Liver (tissue), 9 donors: ENCODE data around the gene ABCA8. TPM values are rescaled to one million over a fixed set of nuclear protein-coding genes. Genes with fewer than 3 reads are reported as not detected.

ENCODE experiments used
- DNase-seq: peaks from one replicate; pipeline ENCODE4 v3.0.0-alpha.2; 2017; ENCODE audit warnings: low spot score
- H3K27ac ChIP-seq, 2 donors: one replicate each; pipeline ENCODE4 v1.7.0; 2013; ENCODE audit warnings: inconsistent platforms in 2 of 2, low read length in 2 of 2, control low read depth in 1 of 2, low read depth in 1 of 2, mild to moderate bottlenecking in 1 of 2
- H3K27me3 ChIP-seq, 4 donors: one replicate each; pipeline versions ENCODE4 v1.6.1 to v1.7.0; 2013; ENCODE audit warnings: low read length in 3 of 4, inconsistent platforms in 1 of 4, mild to moderate bottlenecking in 1 of 4, moderate library complexity in 1 of 4; ENCODE audit not compliant: control insufficient read depth in 4 of 4, insufficient read depth in 4 of 4
- H3K36me3 ChIP-seq, 4 donors: one replicate each; pipeline versions ENCODE4 v1.6.1 to v1.7.0; 2013; ENCODE audit warnings: low read length in 3 of 4, mild to moderate bottlenecking in 3 of 4, low read depth in 1 of 4, moderate library complexity in 1 of 4; ENCODE audit not compliant: control insufficient read depth in 4 of 4, insufficient read depth in 3 of 4
- H3K4me1 ChIP-seq, 4 donors: one replicate each; pipeline versions ENCODE4 v1.6.1 to v1.7.0; 2013; ENCODE audit warnings: low read length in 3 of 4, mild to moderate bottlenecking in 3 of 4, moderate library complexity in 1 of 4; ENCODE audit not compliant: control insufficient read depth in 4 of 4, insufficient read depth in 4 of 4
- H3K4me3 ChIP-seq, 3 donors: one replicate each; pipeline versions ENCODE4 v1.6.1 to v1.7.0; 2013; ENCODE audit warnings: low read length in 3 of 3, control low read depth in 1 of 3, low read depth in 1 of 3, mild to moderate bottlenecking in 1 of 3
- H3K9ac ChIP-seq, 2 donors: one replicate each; pipeline ENCODE4 v1.7.0; 2013; ENCODE audit warnings: low read length in 2 of 2, mild to moderate bottlenecking in 2 of 2, moderate library complexity in 2 of 2, control low read depth in 1 of 2, low read depth in 1 of 2
- H3K9me3 ChIP-seq, 4 donors: one replicate each; pipeline versions ENCODE4 v1.6.1 to v1.7.0; 2013; ENCODE audit warnings: low read length in 3 of 4; ENCODE audit not compliant: control insufficient read depth in 4 of 4
- ATF3 ChIP-seq: IDR thresholded peaks from 2 replicates; pipeline ENCODE4 v1.6.1; 2016; ENCODE audit warnings: antibody characterized with exemption
- CTCF ChIP-seq: fragments of 150-350 bp; IDR thresholded peaks from 2 replicates; pipeline ENCODE4 v1.5.1; 2017; ENCODE audit warnings: improper control_type of control experiment, low read depth, low read length; ENCODE audit not compliant: missing input control
- EGR1 ChIP-seq, 2 donors: IDR thresholded peaks; 2 replicates each; pipeline ENCODE4 v1.6.1; 2016 to 2018; ENCODE audit warnings: antibody characterized with exemption in 2 of 2, low read depth in 2 of 2
- FOXA2 ChIP-seq: IDR thresholded peaks from 2 replicates; pipeline ENCODE4 v1.6.1; 2016; ENCODE audit warnings: antibody characterized with exemption
- GABPA ChIP-seq, 2 donors: IDR thresholded peaks in 1 of 2; conservative IDR thresholded peaks in 1 of 2; 2 replicates each; pipeline ENCODE4 v1.6.1; 2016; ENCODE audit warnings: antibody characterized with exemption in 2 of 2, mild to moderate bottlenecking in 1 of 2, moderate library complexity in 1 of 2
- HNF4A ChIP-seq, 2 donors: conservative IDR thresholded peaks; 2 replicates each; pipeline ENCODE4 v1.6.1; 2016; ENCODE audit warnings: antibody characterized with exemption in 2 of 2, mild to moderate bottlenecking in 2 of 2
- HNF4G ChIP-seq: IDR thresholded peaks from 2 replicates; pipeline ENCODE4 v1.6.1; 2016; ENCODE audit warnings: antibody characterized with exemption
- MAX ChIP-seq: IDR thresholded peaks from 2 replicates; pipeline ENCODE4 v1.6.1; 2016; ENCODE audit warnings: antibody characterized with exemption
- RAD21 ChIP-seq, 2 donors: IDR thresholded peaks; 2 replicates each; pipeline ENCODE4 v1.6.1; 2016; ENCODE audit warnings: antibody characterized with exemption in 2 of 2, mild to moderate bottlenecking in 2 of 2
- REST ChIP-seq: IDR thresholded peaks from 2 replicates; pipeline ENCODE4 v1.6.1; 2016; ENCODE audit warnings: antibody characterized with exemption, mild to moderate bottlenecking
- RXRA ChIP-seq, 2 donors: IDR thresholded peaks; 2 replicates each; pipeline ENCODE4 v1.6.1; 2017 to 2018; ENCODE audit warnings: antibody characterized with exemption in 2 of 2, mild to moderate bottlenecking in 1 of 2
- SP1 ChIP-seq: IDR thresholded peaks from 2 replicates; pipeline ENCODE4 v1.6.1; 2018; ENCODE audit warnings: antibody characterized with exemption, mild to moderate bottlenecking
- TAF1 ChIP-seq: conservative IDR thresholded peaks from 2 replicates; pipeline ENCODE4 v1.6.1; 2016; ENCODE audit warnings: antibody characterized with exemption, mild to moderate bottlenecking
- YY1 ChIP-seq: IDR thresholded peaks from 2 replicates; pipeline ENCODE4 v1.6.1; 2016; ENCODE audit warnings: antibody characterized with exemption, mild to moderate bottlenecking
- WGBS: extraction: QIAGEN DNeasy Blood & Tissue Kit; methylation state at CpG from one replicate; pipeline ENCODE4 v1.1.7; 2013; 5-methylcytosine and 5-hydroxymethylcytosine counted together
- polyA plus RNA-seq, 2 donors: library from polyadenylated mRNA; stranded (reverse) in 1 of 2; unstranded in 1 of 2; fragments of 200-250 nt in 1 of 2; fragments of >200 nt in 1 of 2; fragmentation: Nextera tagmentation in 1 of 2; extraction: Ambion mirVana in 1 of 2; gene quantifications; one replicate each; pipeline versions ENCODE4 v1.2.1 to v1.2.3, GENCODE V29; 2013 to 2015
- total RNA-seq, 2 donors: library from RNA; depleted of rRNA; stranded (reverse); fragments of >200 nt; gene quantifications; one replicate each; pipeline ENCODE4 v1.2.3, GENCODE V29; 2014
- donor health status: healthy.
- donor health status: healthy.
- donor health status: healthy.
- donor health status: healthy.
- donor health status: healthy.

Gene ABCA8
- total and polyA plus RNA-seq, 4 donors: 9.3 to 72.2 (median 14.0) TPM

GRCh38 chr17:68987966-68988365 is 32.8 kb upstream of the ABCA8 start:
- H3K27me3 ChIP-seq: no peaks in the 10 kb centered on the region
- no peak for DNase-seq
- TF ChIP-seq RAD21 (IDR thresholded peaks at IDR 0.05) (no peak), YY1 (no peak)
- no peak overlapping the region for H3K27ac ChIP-seq
- 85% methylated on average over 4 of the region's 4 CpGs for WGBS
- no peak overlapping the region for H3K4me3 ChIP-seq
- no peaks in the 10 kb centered on the region for H3K9me3 ChIP-seq
- H3K36me3 ChIP-seq: peaks cover 0 to 21% (median 7%) of the 10 kb centered on the region in 4 donors
- no peaks in the 10 kb centered on the region for H3K4me1 ChIP-seq
- H3K9ac ChIP-seq: no peak overlapping the region

GRCh38 chr17:68981288-68981687 is 26.1 kb upstream of the ABCA8 start:
- TF ChIP-seq HNF4A (conservative IDR thresholded peaks at IDR 0.05) (peak in 1 of 2 donors; percentile 33), HNF4G (no peak), RXRA (IDR thresholded peaks at IDR 0.05) (peak; percentile 14 to 20), TAF1 (no peak), EGR1 (IDR thresholded peaks at IDR 0.05; ENCODE audit: low read depth in 2 of 2) (no peak), ATF3 (no peak), SP1 (peak; percentile 25), YY1 (no peak), GABPA (IDR thresholded peaks at IDR 0.05 in 1 of 2, conservative IDR thresholded peaks at IDR 0.05 in 1 of 2) (no peak), RAD21 (IDR thresholded peaks at IDR 0.05) (peak; percentile 33 to 41)
- Histone ChIP-seq H3K9ac (no peak overlapping the region), H3K4me3 (no peak overlapping the region), H3K27ac (peak overlapping the region; percentile 3 to 10), H3K9me3 (no peaks in the 10 kb centered on the region), H3K4me1 (peaks cover 0 to 7% (median 2%) of the 10 kb centered on the region in 4 donors), H3K27me3 (no peaks in the 10 kb centered on the region), H3K36me3 (peaks cover 3 to 14% (median 10%) of the 10 kb centered on the region in 4 donors)
- WGBS: 11% methylated on average over 2 of the region's 2 CpGs
- no peak for DNase-seq

- H3K27me3 ChIP-seq: no peaks in the 10 kb centered on the region
- H3K27ac ChIP-seq: no peak overlapping the region
- H3K36me3 ChIP-seq: peaks cover 1 to 13% (median 5%) of the 10 kb centered on the region in 4 donors
- no peak overlapping the region for H3K4me3 ChIP-seq
- H3K4me1 ChIP-seq: peaks cover 0 to 5% (median 2%) of the 10 kb centered on the region in 4 donors
- H3K9ac ChIP-seq: no peak overlapping the region
- no peaks in the 10 kb centered on the region for H3K9me3 ChIP-seq
- no peak for DNase-seq
- 45% methylated on average over 3 of the region's 3 CpGs for WGBS
- no peak for TF ChIP-seq HNF4G
- no peak for TF ChIP-seq TAF1
- no peak for TF ChIP-seq REST
- TF ChIP-seq GABPA (IDR thresholded peaks at IDR 0.05 in 1 of 2, conservative IDR thresholded peaks at IDR 0.05 in 1 of 2): no peak
- no peak for TF ChIP-seq YY1
- TF ChIP-seq SP1: no peak
- no peak for TF ChIP-seq FOXA2
- no peak for TF ChIP-seq CTCF
- no peak for TF ChIP-seq HNF4A (conservative IDR thresholded peaks at IDR 0.05)
- TF ChIP-seq MAX: no peak
- TF ChIP-seq RAD21 (IDR thresholded peaks at IDR 0.05): no peak
- no peak for TF ChIP-seq EGR1 (IDR thresholded peaks at IDR 0.05; ENCODE audit: low read depth in 2 of 2)
- TF ChIP-seq ATF3: no peak
Measured at GRCh38 chr17:68973098-68973846, 18.1 kb upstream of the ABCA8 start.
